Common myeloid progenitor, CD34-positive (primary cell): ENCODE measurements around the gene UBA3.

ENCODE experiments used
- CTCF ChIA-PET: fragments of 350-600 bp; sonication (Branson Sonifier 250); formaldehyde crosslinking; loops from one replicate; lab custom pipeline; 2021; ENCODE audit warnings: antibody characterized with exemption; lab: Charles Lee
- POLR2A ChIA-PET: fragments of 350-600 bp; sonication (Branson Sonifier 250); formaldehyde crosslinking; loops from one replicate; lab custom pipeline; 2021; ENCODE audit warnings: antibody characterized with exemption; lab: Charles Lee
- DNase-seq, 3 donors: peaks; one replicate each; pipeline versions ENCODE4 v3.0.0 to v3.0.0-alpha.2; 2013
- H3K27ac ChIP-seq, 2 experiments: 1 replicate in 1 of 2; 2 replicates in 1 of 2; pipeline ENCODE4 v1.7.0; 2013; ENCODE audit warnings: inconsistent platforms in 2 of 2, low read length in 2 of 2, mild to moderate bottlenecking in 2 of 2, low read depth in 1 of 2, moderate library complexity in 1 of 2; ENCODE audit not compliant: severe bottlenecking in 2 of 2, insufficient read depth in 1 of 2, poor library complexity in 1 of 2
- H3K27me3 ChIP-seq, 5 experiments: replicated peaks in 2 of 5; 1 replicate in 3 of 5; 2 replicates in 2 of 5; pipeline versions ENCODE4 v1.6.1 to v1.7.0; 2013; ENCODE audit warnings: low read length in 4 of 5, mild to moderate bottlenecking in 2 of 5, moderate library complexity in 2 of 5, inconsistent platforms in 1 of 5; ENCODE audit not compliant: insufficient read depth in 5 of 5, control insufficient read depth in 4 of 5
- H3K36me3 ChIP-seq, 4 experiments: 1 replicate in 2 of 4; 2 replicates in 2 of 4; pipeline versions ENCODE4 v1.6.1 to v1.7.0; 2013; ENCODE audit warnings: low read length in 3 of 4, control low read depth in 1 of 4, mild to moderate bottlenecking in 1 of 4; ENCODE audit not compliant: control insufficient read depth in 4 of 4, insufficient read depth in 4 of 4
- H3K4me1 ChIP-seq, 4 experiments: 1 replicate in 3 of 4; 2 replicates in 1 of 4; pipeline versions ENCODE4 v1.6.1 to v1.7.1; 2013; ENCODE audit warnings: low read length in 3 of 4, mild to moderate bottlenecking in 3 of 4, control low read depth in 1 of 4, inconsistent platforms in 1 of 4, moderate library complexity in 1 of 4; ENCODE audit not compliant: control insufficient read depth in 4 of 4, insufficient read depth in 4 of 4; ENCODE audit errors: control extremely low read depth in 1 of 4
- H3K4me3 ChIP-seq, 7 experiments: 1 replicate in 4 of 7; 2 replicates in 3 of 7; pipeline versions ENCODE4 v1.5.1 to v1.7.0; 2013; ENCODE audit warnings: mild to moderate bottlenecking in 7 of 7, low read length in 6 of 7, moderate library complexity in 6 of 7, inconsistent platforms in 2 of 7, low read depth in 2 of 7, control low read depth in 1 of 7; ENCODE audit not compliant: insufficient read depth in 4 of 7, control insufficient read depth in 1 of 7; ENCODE audit errors: extremely low read depth in 1 of 7
- H3K9me3 ChIP-seq, 5 experiments: 1 replicate in 4 of 5; 2 replicates in 1 of 5; pipeline versions ENCODE4 v1.6.1 to v1.7.1; 2013; ENCODE audit warnings: low read length in 4 of 5, mild to moderate bottlenecking in 2 of 5, inconsistent platforms in 1 of 5, low read depth in 1 of 5, moderate library complexity in 1 of 5; ENCODE audit not compliant: control insufficient read depth in 4 of 5, insufficient read depth in 2 of 5; ENCODE audit errors: control extremely low read depth in 1 of 5
- WGBS: methylation state at CpG from one replicate; pipeline ENCODE4 v1.1.5; 2013; ENCODE audit not compliant: insufficient coverage; 5-methylcytosine and 5-hydroxymethylcytosine counted together

Gene UBA3

GRCh38 chr3:69063636-69064035 lies 16.5 kb downstream of the UBA3 start:
- ChIA-PET POLR2A (interaction anchor here (0.6 kb wide), 1 partner anchor 15 kb away, joined by 5 read pairs; no protein-coding TSS in a partner anchor), CTCF (interaction anchor here (0.6 to 1.6 kb wide), 4 partner anchors 12 to 348 kb away, joined by 3 to 4 read pairs (median 3); no protein-coding TSS in a partner anchor)
- no peak for DNase-seq
- WGBS, result 80% methylated on average over 2 of the region's 2 CpGs
- H3K4me3 ChIP-seq, result no peak overlapping the region
- H3K9me3 ChIP-seq, result no peaks in the 10 kb centered on the region
- H3K36me3 ChIP-seq, result peaks cover 14 to 65% (median 31%) of the 10 kb centered on the region in 4 experiments
- H3K4me1 ChIP-seq, result peaks cover 3 to 7% (median 6%) of the 10 kb centered on the region in 4 experiments
- H3K27me3 ChIP-seq, result no peaks in the 10 kb centered on the region
- no peak overlapping the region for H3K27ac ChIP-seq

- Histone ChIP-seq H3K36me3 (peaks cover 13 to 76% (median 39%) of the 10 kb centered on the region in 4 experiments), H3K9me3 (no peaks in the 10 kb centered on the region), H3K4me3 (no peak overlapping the region), H3K27ac (no peak overlapping the region), H3K27me3 (no peaks in the 10 kb centered on the region), H3K4me1 (peaks cover 6 to 15% (median 10%) of the 10 kb centered on the region in 4 experiments)
- DNase-seq, result no peak
- CTCF ChIA-PET, result interaction anchor here (1.4 kb wide), 1 partner anchor 15 kb away, joined by 3 read pairs; no protein-coding TSS in a partner anchor
- POLR2A ChIA-PET, result no interaction called here
Measured at GRCh38 chr3:69059688-69060087, 20.5 kb downstream of the UBA3 start.

- peaks cover 9 to 73% (median 40%) of the 10 kb centered on the region in 4 experiments for H3K36me3 ChIP-seq
- no peaks in the 10 kb centered on the region for H3K9me3 ChIP-seq
- H3K4me3 ChIP-seq, result no peak overlapping the region
- H3K27me3 ChIP-seq, result no peaks in the 10 kb centered on the region
- 80% methylated on average over 1 of the region's 2 CpGs for WGBS
- H3K27ac ChIP-seq, result peak overlapping the region; percentile 48 to 75
- DNase-seq, result no peak
- H3K4me1 ChIP-seq, result peaks cover 6 to 15% (median 10%) of the 10 kb centered on the region in 4 experiments
- POLR2A ChIA-PET, result no interaction called here
- CTCF ChIA-PET, result interaction anchor here (1.0 to 1.3 kb wide), 3 partner anchors 15 to 26 kb away, joined by 3 to 4 read pairs (median 3); partner anchors contain the start of gene ARL6IP5
Measured at GRCh38 chr3:69058947-69059224, 21.3 kb downstream of the UBA3 start.

- H3K36me3 ChIP-seq, result peaks cover 9 to 68% (median 40%) of the 10 kb centered on the region in 4 experiments
- H3K27me3 ChIP-seq, result no peaks in the 10 kb centered on the region
- ChIA-PET CTCF (interaction anchor here (1.0 to 1.9 kb wide), 6 partner anchors 14 to 265 kb away, joined by 3 to 5 read pairs (median 4); partner anchors contain the start of genes ARL6IP5 and LMOD3), POLR2A (no interaction called here)
- peaks cover 6 to 15% (median 10%) of the 10 kb centered on the region in 4 experiments for H3K4me1 ChIP-seq
- H3K9me3 ChIP-seq, result no peaks in the 10 kb centered on the region
- WGBS, result 0% methylated on average over 2 of the region's 3 CpGs
- peak overlapping the region; percentile 48 to 75 for H3K27ac ChIP-seq
- H3K4me3 ChIP-seq, result peak overlapping the region in 2 of 7 experiments; percentile 32 to 33
- peak; percentile 45 to 83 (median 72) for DNase-seq
Measured at GRCh38 chr3:69058180-69058946, 21.8 kb downstream of the UBA3 start.

GRCh38 chr3:69052472-69052898 lies 27.7 kb downstream of the UBA3 start:
- Histone ChIP-seq H3K4me3 (peak overlapping the region in 6 of 7 experiments; percentile 84 to 100 (median 94)), H3K36me3 (peaks cover 7 to 40% (median 23%) of the 10 kb centered on the region in 4 experiments)
- CTCF ChIA-PET, result interaction anchor here (0.7 to 1.4 kb wide), 10 partner anchors 10 to 271 kb away, joined by 3 to 5 read pairs (median 3); partner anchors contain the start of gene ARL6IP5

GRCh38 chr3:69051756-69052471 lies 28.3 kb downstream of the UBA3 start, which contains the start of gene TMF1:
Gene TMF1 (minus strand): TSS chr3:69052333. CDS start chr3:69052086, 247 bp downstream.
- ChIA-PET POLR2A (interaction anchor here (0.8 to 1.3 kb wide), 4 partner anchors 10 to 41 kb away, joined by 3 read pairs; no protein-coding TSS in a partner anchor), CTCF (interaction anchor here (0.7 to 1.7 kb wide), 11 partner anchors 9 to 272 kb away, joined by 3 to 6 read pairs (median 3); partner anchors contain the start of gene ARL6IP5)
- no peaks in the 10 kb centered on the region for H3K27me3 ChIP-seq
- peak within 1 kb of the TSS; percentile 81 to 100 (median 92) for H3K4me3 ChIP-seq
- H3K27ac ChIP-seq, result peak within 1 kb of the TSS; percentile 95 to 97
- peak; percentile 99 to 100 (median 100) for DNase-seq
- H3K9me3 ChIP-seq, result no peaks in the 10 kb centered on the region
- peaks cover 10 to 28% (median 18%) of the 10 kb centered on the region in 4 experiments for H3K4me1 ChIP-seq
- 0% methylated on average over 39 of the region's 45 CpGs for WGBS
- peaks cover 11 to 42% (median 26%) of the 10 kb centered on the region in 4 experiments for H3K36me3 ChIP-seq

More at GRCh38 chr3:69052472-69052898, 27.7 kb downstream of the UBA3 start:
- WGBS, result 14% methylated on average over 8 of the region's 9 CpGs
- peaks cover 10 to 25% (median 18%) of the 10 kb centered on the region in 4 experiments for H3K4me1 ChIP-seq
- H3K9me3 ChIP-seq, result no peaks in the 10 kb centered on the region
- H3K27ac ChIP-seq, result peak overlapping the region; percentile 95 to 97
- no peaks in the 10 kb centered on the region for H3K27me3 ChIP-seq
- POLR2A ChIA-PET, result interaction anchor here (0.6 to 1.3 kb wide), 4 partner anchors 11 to 30 kb away, joined by 3 to 5 read pairs (median 3); no protein-coding TSS in a partner anchor
- no peak for DNase-seq
